ENCODE data around the gene CLEC19A. TPM values are rescaled to one million over a fixed set of nuclear protein-coding genes. Genes with fewer than 3 reads are reported as not detected.

CLEC19A gene
- total RNA-seq, 1 donor from 2014 or later: 1.9 TPM

DNA sequence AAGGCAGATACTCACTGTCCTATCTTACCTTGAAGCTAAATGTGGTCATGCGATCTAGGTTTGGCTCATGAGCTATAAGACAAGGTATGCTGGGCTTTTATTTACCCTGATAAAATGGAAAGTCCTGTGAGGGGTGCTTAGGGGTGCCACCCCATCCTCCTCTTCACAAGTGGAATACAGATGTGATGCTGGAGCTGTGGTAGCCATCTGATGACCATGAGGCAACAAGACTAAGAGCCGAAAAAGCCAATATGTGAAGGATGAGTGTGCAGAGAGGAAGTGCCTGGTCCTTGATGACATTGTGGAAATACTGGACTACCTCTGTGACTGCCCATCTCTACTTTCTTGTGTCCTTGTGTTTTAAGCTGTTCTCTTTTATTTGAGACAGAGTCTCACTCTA is 74.0 kb downstream of the CLEC19A start:
- no peak overlapping the region for H3K9ac ChIP-seq
- no peaks in the 10 kb centered on the region for H3K36me3 ChIP-seq
- TF ChIP-seq CTCF (IDR thresholded peaks at IDR 0.05) (no peak), EZH2 (IDR thresholded peaks at IDR 0.05) (no peak), EZH2phosphoT487 (IDR thresholded peaks at IDR 0.05) (no peak)
- H3K9me3 Mint-ChIP-seq: peaks cover 2% of the 10 kb centered on the region
- H3K4me1 ChIP-seq: peaks cover under 1% of the 10 kb centered on the region
- no peak overlapping the region for H3K4me3 Mint-ChIP-seq
- H3K4me2 ChIP-seq: no peak overlapping the region
- no peaks in the 10 kb centered on the region for H4K20me1 ChIP-seq (ENCODE audit: low read depth)
- H3F3A ChIP-seq (ENCODE audit: low read depth): no peaks in the 10 kb centered on the region
- H3K27ac ChIP-seq: no peak overlapping the region
- no peaks in the 10 kb centered on the region for H3K9me3 ChIP-seq (ENCODE audit: low read depth)
- H3K27ac Mint-ChIP-seq: no peak overlapping the region
- H3K4me3 ChIP-seq: no peak overlapping the region
- no peak for DNase-seq (ENCODE audit: low spot score)
- no peak overlapping the region for H2AFZ ChIP-seq (replicated peaks)
- no peaks in the 10 kb centered on the region for H3K36me3 Mint-ChIP-seq
- H3K4me1 Mint-ChIP-seq: peaks cover 1% of the 10 kb centered on the region
- no peaks in the 10 kb centered on the region for H3K79me2 ChIP-seq (ENCODE audit: low read depth)
- no peaks in the 10 kb centered on the region for H3K27me3 Mint-ChIP-seq (ENCODE audit: insufficient read depth, low read depth)
- no peaks in the 10 kb centered on the region for H3K27me3 ChIP-seq

Other genes starting within 250 kb of the CLEC19A start
- gene COQ7, start 218.1 kb upstream of the CLEC19A start, total RNA-seq (ENCODE audit: low replicate concordance): 11.8 and 22.9 TPM in 2 replicates
- 3.7 and 5.4 TPM in 2 replicates for gene ITPRIPL2, start 171.8 kb upstream of the CLEC19A start, total RNA-seq (ENCODE audit: low replicate concordance)
- 7.2 TPM in 2 replicates for gene SYT17, start 117.5 kb upstream of the CLEC19A start, total RNA-seq (ENCODE audit: low replicate concordance)
- gene TMC5, start 132.2 kb downstream of the CLEC19A start, total RNA-seq (ENCODE audit: low replicate concordance): 0.32 and 0.40 TPM in 2 replicates
- 43.0 and 43.4 TPM in 2 replicates for gene GDE1, start 236.4 kb downstream of the CLEC19A start, total RNA-seq (ENCODE audit: low replicate concordance)
- 21.5 and 32.7 TPM in 2 replicates for gene CCP110, start 238.2 kb downstream of the CLEC19A start, total RNA-seq (ENCODE audit: low replicate concordance)